DND-41 (cell line): ENCODE results near the gene SRC.

Experiments used
- ATAC-seq: fragments of 200-7000 bp; cut with Tn5 transposase; 3 replicates; pipeline ENCODE4 v1.9.1; 2021; ENCODE audit warnings: low read depth; ENCODE audit not compliant: insufficient read depth
- DNase-seq: peaks from one replicate; pipeline ENCODE4 v3.0.0-alpha.2; 2020
- H2AFZ ChIP-seq: 2 replicates; pipeline ENCODE4 v1.6.0; 2012; ENCODE audit warnings: low read depth, low read length
- H3K27ac ChIP-seq: 2 replicates; pipeline ENCODE4 v1.5.1; 2012; ENCODE audit warnings: low read length, inconsistent platforms
- H3K27me3 ChIP-seq: fragments of 200-600 bp; sonication (generic); 2 replicates; pipeline ENCODE4 v1.6.0; 2012; ENCODE audit warnings: low read length, mild to moderate bottlenecking, inconsistent platforms; ENCODE audit not compliant: insufficient read depth, poor library complexity
- H3K36me3 ChIP-seq: 2 replicates; pipeline ENCODE4 v1.5.1; 2012; ENCODE audit warnings: low read length, inconsistent platforms; ENCODE audit not compliant: insufficient read depth
- H3K4me1 ChIP-seq: 2 replicates; pipeline ENCODE4 v1.5.1; 2012; ENCODE audit warnings: mild to moderate bottlenecking, low read length; ENCODE audit not compliant: insufficient read depth
- H3K4me2 ChIP-seq: 2 replicates; pipeline ENCODE4 v1.6.0; 2012; ENCODE audit warnings: mild to moderate bottlenecking, moderate library complexity, low read length, inconsistent platforms; ENCODE audit not compliant: insufficient read depth
- H3K4me3 ChIP-seq, 2 experiments: fragments of 200-600 bp in 1 of 2; shearing (Covaris generic) in 1 of 2; 2 replicates each; pipeline ENCODE4 v1.5.1; 2012 to 2016; ENCODE audit warnings: inconsistent platforms in 2 of 2, low read length in 2 of 2, mild to moderate bottlenecking in 2 of 2, low read depth in 1 of 2, moderate library complexity in 1 of 2
- H3K79me2 ChIP-seq: 2 replicates; pipeline ENCODE4 v1.6.0; 2012; ENCODE audit warnings: low read length, inconsistent platforms; ENCODE audit not compliant: insufficient read depth
- H3K9ac ChIP-seq: 2 replicates; pipeline ENCODE4 v1.6.0; 2012; ENCODE audit warnings: low read depth, mild to moderate bottlenecking, inconsistent platforms, low read length, moderate library complexity
- H3K9me3 ChIP-seq: 2 replicates; pipeline ENCODE4 v1.5.1; 2012; ENCODE audit warnings: low read length, moderate library complexity, mild to moderate bottlenecking, inconsistent platforms; ENCODE audit not compliant: insufficient read depth, severe bottlenecking
- H4K20me1 ChIP-seq: 2 replicates; pipeline ENCODE4 v1.6.0; 2012; ENCODE audit warnings: low read length; ENCODE audit not compliant: insufficient read depth
- EZH2 ChIP-seq: IDR thresholded peaks from 3 replicates; pipeline ENCODE4 v1.6.1; 2012; ENCODE audit warnings: borderline replicate concordance, low read depth, mild to moderate bottlenecking, moderate library complexity, low read length, inconsistent platforms; ENCODE audit not compliant: severe bottlenecking
- TF ChIP-seq, protein P1 (sequence below): IDR thresholded peaks from 2 replicates; pipeline ENCODE4 v1.5.1; 2012; ENCODE audit warnings: borderline replicate concordance, low read length, moderate library complexity, mild to moderate bottlenecking; ENCODE audit not compliant: poor library complexity, severe bottlenecking; ENCODE audit errors: extremely low read depth

The SRC gene

DNA sequence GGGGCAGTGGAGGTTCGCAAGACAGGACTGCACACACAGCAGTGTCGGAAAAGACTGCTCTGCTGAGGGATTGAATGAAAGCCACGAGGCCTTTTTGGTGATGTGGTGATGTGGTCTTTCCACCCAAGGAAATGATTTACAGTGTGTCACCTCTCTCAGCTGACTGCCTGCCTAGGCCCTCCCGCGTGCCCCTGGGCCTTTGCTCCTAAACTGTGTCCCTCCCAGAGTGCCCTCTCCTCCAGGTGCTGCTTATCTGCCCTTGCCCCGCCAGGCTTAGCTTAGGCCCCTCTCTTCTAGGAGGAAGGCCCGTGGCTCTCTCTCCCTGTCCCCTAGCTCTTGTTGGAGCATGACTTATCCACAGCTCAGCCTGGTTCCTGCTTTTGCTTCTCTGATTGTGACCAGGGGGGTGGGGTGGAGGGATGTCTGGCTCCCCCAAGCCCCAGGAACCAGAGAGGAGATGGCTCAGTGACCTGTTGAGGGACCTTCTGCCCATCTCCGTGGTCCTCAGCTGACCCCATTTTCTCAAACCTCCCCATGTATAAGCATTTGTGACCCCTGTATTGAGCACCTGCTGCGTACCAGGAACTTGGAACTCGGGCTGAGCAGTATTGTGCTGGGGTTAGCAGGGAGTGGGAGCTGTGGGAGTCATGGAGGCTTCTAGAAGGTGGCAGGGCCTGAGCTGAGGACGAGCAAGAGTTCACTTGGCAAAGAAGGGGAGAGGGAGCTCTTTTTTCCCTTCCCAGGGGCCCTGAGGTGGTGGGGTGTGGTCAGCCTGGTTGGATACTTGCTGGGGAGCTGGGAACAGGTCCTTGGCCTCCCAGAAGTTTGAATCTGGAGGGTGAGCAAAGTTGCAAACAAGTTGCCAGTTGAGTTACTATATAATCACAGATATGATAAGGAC lies 2.2 kb downstream of the SRC start:
- Histone ChIP-seq H3K79me2 (peaks cover 17% of the 10 kb centered on the region), H3K4me1 (peaks cover 21% of the 10 kb centered on the region), H3K4me2 (peak overlapping the region; percentile 76; the same call in 1 of the 2 replicates), H3K9ac (no peak overlapping the region), H3K36me3 (no peaks in the 10 kb centered on the region), H3K27ac (no peak overlapping the region), H2AFZ (no peak overlapping the region), H4K20me1 (peaks cover 18% of the 10 kb centered on the region; the same call in 1 of the 2 replicates), H3K27me3 (no peaks in the 10 kb centered on the region), H3K4me3 (no peak overlapping the region), H3K9me3 (no peaks in the 10 kb centered on the region)
- DNase-seq (peak; percentile 13), ATAC-seq (no peak)
- TF ChIP-seq, protein P1, sequence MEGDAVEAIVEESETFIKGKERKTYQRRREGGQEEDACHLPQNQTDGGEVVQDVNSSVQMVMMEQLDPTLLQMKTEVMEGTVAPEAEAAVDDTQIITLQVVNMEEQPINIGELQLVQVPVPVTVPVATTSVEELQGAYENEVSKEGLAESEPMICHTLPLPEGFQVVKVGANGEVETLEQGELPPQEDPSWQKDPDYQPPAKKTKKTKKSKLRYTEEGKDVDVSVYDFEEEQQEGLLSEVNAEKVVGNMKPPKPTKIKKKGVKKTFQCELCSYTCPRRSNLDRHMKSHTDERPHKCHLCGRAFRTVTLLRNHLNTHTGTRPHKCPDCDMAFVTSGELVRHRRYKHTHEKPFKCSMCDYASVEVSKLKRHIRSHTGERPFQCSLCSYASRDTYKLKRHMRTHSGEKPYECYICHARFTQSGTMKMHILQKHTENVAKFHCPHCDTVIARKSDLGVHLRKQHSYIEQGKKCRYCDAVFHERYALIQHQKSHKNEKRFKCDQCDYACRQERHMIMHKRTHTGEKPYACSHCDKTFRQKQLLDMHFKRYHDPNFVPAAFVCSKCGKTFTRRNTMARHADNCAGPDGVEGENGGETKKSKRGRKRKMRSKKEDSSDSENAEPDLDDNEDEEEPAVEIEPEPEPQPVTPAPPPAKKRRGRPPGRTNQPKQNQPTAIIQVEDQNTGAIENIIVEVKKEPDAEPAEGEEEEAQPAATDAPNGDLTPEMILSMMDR = no peak
- TF ChIP-seq EZH2 = no peak

GRCh38 chr20:37348792-37349516 lies 3.0 kb downstream of the SRC start:
- H3K4me2 ChIP-seq = no peak overlapping the region

DNA sequence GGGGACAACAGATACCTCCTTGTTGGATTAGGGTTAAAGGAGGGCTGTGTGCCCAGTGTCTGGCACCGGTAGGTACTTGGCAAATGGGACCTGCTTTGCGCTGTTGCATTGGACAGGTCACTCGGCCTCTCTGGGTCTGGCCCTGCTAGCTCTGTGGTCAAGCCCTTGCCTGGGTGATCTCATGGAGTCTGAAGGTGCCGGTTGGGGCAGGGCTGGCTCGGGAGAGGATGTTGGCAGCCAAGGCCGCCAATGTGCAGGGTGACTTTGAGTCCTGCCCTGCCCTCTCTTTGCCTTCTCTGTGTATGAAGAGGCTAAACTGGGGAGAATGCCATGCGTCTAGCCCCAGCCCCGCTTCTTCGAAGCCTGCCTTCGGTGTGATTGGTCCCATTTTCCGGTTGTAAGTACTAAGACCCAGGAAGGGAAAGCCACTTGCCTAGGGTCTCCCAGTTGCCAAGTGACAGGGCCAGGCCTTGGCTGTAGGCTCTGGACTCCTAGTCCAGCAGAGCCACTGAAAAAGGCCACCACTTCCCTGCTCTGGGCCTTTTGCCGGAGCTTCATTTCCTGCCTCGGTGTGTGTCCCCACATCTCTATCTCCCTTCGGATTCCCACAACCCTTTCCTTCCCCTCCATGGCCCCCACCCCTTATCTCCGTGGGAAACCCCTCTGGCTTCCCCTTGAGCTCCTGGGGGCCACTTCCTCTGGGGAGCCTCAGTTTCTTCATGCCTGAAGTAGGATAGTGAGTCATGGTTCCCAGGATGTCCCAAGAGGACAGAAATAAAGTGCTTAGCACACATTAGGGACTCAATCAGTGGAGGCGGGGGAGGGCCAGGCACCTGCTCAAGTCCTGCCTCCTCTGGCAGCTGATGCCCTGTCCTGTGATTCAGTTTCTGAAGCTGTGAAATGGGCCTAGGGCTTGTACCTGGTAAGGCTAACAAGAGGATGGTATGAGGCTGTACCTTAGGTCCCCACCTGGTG lies 3.9 kb downstream of the SRC start:
- Histone ChIP-seq H2AFZ (no peak overlapping the region), H3K36me3 (no peaks in the 10 kb centered on the region), H3K27me3 (no peaks in the 10 kb centered on the region), H3K9me3 (no peaks in the 10 kb centered on the region), H3K79me2 (peaks cover 17% of the 10 kb centered on the region), H3K9ac (no peak overlapping the region), H3K27ac (no peak overlapping the region), H3K4me1 (peaks cover 21% of the 10 kb centered on the region), H4K20me1 (peaks cover 27% of the 10 kb centered on the region), H3K4me2 (no peak overlapping the region), H3K4me3 (no peak overlapping the region)
- DNase-seq = no peak
- no peak for ATAC-seq
- no peak for TF ChIP-seq EZH2
- TF ChIP-seq, protein P1 = no peak

More at GRCh38 chr20:37348792-37349516, 3.0 kb downstream of the SRC start:
- Histone ChIP-seq H3K9me3 (no peaks in the 10 kb centered on the region), H3K9ac (no peak overlapping the region), H4K20me1 (peaks cover 25% of the 10 kb centered on the region; the same call in 1 of the 2 replicates), H3K79me2 (peaks cover 17% of the 10 kb centered on the region), H3K27me3 (no peaks in the 10 kb centered on the region), H3K36me3 (no peaks in the 10 kb centered on the region), H3K27ac (no peak overlapping the region), H3K4me3 (no peak overlapping the region), H2AFZ (no peak overlapping the region), H3K4me1 (peaks cover 21% of the 10 kb centered on the region)
- no peak for TF ChIP-seq EZH2
- TF ChIP-seq, protein P1 = no peak
- ATAC-seq (no peak), DNase-seq (no peak)
